Measurements from ENCODE around the gene STON2.

GRCh38 chr14:81330619-81331122, 69.5 kb downstream of the STON2 start:
- TF ChIP-seq YY1 (IDR thresholded peaks at IDR 0.05) = no peak
- TF ChIP-seq CTCF (IDR thresholded peaks at IDR 0.05; ENCODE audit: low read depth, low read length, missing input control) = no peak
- no peak for TF ChIP-seq MAX (IDR thresholded peaks at IDR 0.05)
- no peak for TF ChIP-seq REST (IDR thresholded peaks at IDR 0.05)
